Activated T-helper 2 cell treated with anti-CD3 and anti-CD28 coated beads, Interferon-gamma antibody, Interleukin-2, Interleukin-4, amounts not matched to agents 10 μg/mL and 5 μg/mL and 100 μg/mL, durations not matched to agents 14 hours and 24 hours and 36 hours (primary cell): ENCODE measurements around the gene TMEM53. TPM values are rescaled to one million over a fixed set of nuclear protein-coding genes. Genes with fewer than 3 reads are reported as not detected.

Source experiments
- DNase-seq: peaks from one replicate; pipeline ENCODE4 v3.0.0; 2021; ENCODE audit warnings: low spot score
- H3K27ac Mint-ChIP-seq: one replicate; pipeline ENCODE4 v1.8.0; 2021; ENCODE audit warnings: mixed read lengths
- H3K27me3 Mint-ChIP-seq: one replicate; pipeline ENCODE4 v1.8.0; 2021; ENCODE audit warnings: low read depth, mixed read lengths
- H3K36me3 Mint-ChIP-seq: one replicate; pipeline ENCODE4 v1.8.0; 2021; ENCODE audit warnings: low read depth, mixed read lengths
- H3K4me1 Mint-ChIP-seq: one replicate; pipeline ENCODE4 v1.8.0; 2021; ENCODE audit warnings: low read depth, mixed read lengths
- H3K4me3 Mint-ChIP-seq: one replicate; pipeline ENCODE4 v1.8.0; 2021; ENCODE audit warnings: low read depth, mild to moderate bottlenecking, moderate library complexity, mixed read lengths
- H3K9me3 Mint-ChIP-seq: one replicate; pipeline ENCODE4 v1.8.0; 2021; ENCODE audit warnings: mixed read lengths
- intact Hi-C: fragments of 100-400 bp; cut with micrococcal nuclease; formaldehyde crosslinking; loops from one replicate; pipeline ENCODE4 v1.15.1; 2023
- total RNA-seq: library from RNA; stranded (reverse); gene quantifications from 2 replicates; pipeline ENCODE4 v1.2.3, GENCODE V29; 2022

The TMEM53 gene
- total RNA-seq, 1 donor from 2014 or later: 6.7 TPM

- Mint-ChIP-seq H3K4me1 (peaks cover 16% of the 10 kb centered on the region), H3K27ac (no peak overlapping the region), H3K36me3 (no peaks in the 10 kb centered on the region), H3K9me3 (no peaks in the 10 kb centered on the region), H3K27me3 (no peaks in the 10 kb centered on the region), H3K4me3 (no peak overlapping the region)
- DNase-seq: no peak
- intact Hi-C loops: no loop called here
These were observed 12.2 kb downstream of the TMEM53 start for GRCh38 chr1:44661781-44662682.

DNA sequence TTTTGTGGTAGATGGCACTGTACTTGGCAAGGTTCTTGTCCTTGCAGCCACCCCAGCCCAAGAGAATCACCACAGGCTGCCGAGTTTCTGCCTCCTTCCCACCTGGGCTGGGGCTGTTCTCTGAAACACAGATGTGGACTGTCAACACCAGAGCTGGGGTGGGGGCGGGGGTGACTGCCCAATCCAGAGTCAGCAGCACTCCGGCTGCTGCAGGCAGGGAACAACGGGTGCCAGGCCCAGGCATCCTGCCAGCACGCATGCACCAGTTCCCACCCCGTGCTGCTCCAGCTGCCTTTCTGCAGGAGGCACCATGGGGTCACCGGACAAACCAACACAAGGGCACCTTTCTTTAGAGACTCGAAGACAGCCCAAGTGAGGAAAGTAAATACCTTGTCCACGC is 14.1 kb downstream of the TMEM53 start:
- no peak overlapping the region for H3K4me3 Mint-ChIP-seq
- intact Hi-C loops: no loop called here
- H3K36me3 Mint-ChIP-seq: no peaks in the 10 kb centered on the region
- no peaks in the 10 kb centered on the region for H3K27me3 Mint-ChIP-seq
- peaks cover 8% of the 10 kb centered on the region for H3K4me1 Mint-ChIP-seq
- no peaks in the 10 kb centered on the region for H3K9me3 Mint-ChIP-seq
- H3K27ac Mint-ChIP-seq: no peak overlapping the region
- DNase-seq: no peak

DNA sequence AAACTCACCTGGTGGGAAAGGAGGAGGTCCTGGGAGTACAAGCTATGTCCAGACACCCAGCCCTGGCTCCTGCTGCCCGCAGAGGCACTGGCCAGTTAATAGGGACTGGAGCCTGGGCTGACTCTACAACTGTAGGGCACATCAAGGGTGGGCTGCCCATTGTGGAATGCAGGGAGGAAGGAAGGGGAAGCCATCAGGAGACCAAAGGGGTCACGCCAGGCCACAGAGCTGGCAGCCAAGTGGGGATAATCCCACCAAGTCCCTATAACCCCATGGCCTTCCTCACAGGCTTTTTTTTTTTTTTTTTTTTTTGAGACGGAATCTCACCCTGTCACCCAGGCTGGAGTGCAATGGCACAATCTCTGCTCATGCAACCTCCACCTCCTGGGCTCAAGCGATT is 14.7 kb downstream of the TMEM53 start:
- no peak overlapping the region for H3K4me3 Mint-ChIP-seq
- no peaks in the 10 kb centered on the region for H3K36me3 Mint-ChIP-seq
- DNase-seq: no peak
- H3K27ac Mint-ChIP-seq: no peak overlapping the region
- H3K27me3 Mint-ChIP-seq: no peaks in the 10 kb centered on the region
- H3K9me3 Mint-ChIP-seq: no peaks in the 10 kb centered on the region
- peaks cover 2% of the 10 kb centered on the region for H3K4me1 Mint-ChIP-seq
- intact Hi-C loops: no loop called here

- no peaks in the 10 kb centered on the region for H3K4me1 Mint-ChIP-seq
- no peak overlapping the region for H3K4me3 Mint-ChIP-seq
- no peaks in the 10 kb centered on the region for H3K9me3 Mint-ChIP-seq
- no peaks in the 10 kb centered on the region for H3K27me3 Mint-ChIP-seq
- DNase-seq: no peak
- no peak overlapping the region for H3K27ac Mint-ChIP-seq
- intact Hi-C loops: no loop called here
- H3K36me3 Mint-ChIP-seq: peaks cover 8% of the 10 kb centered on the region
These were observed 18.7 kb downstream of the TMEM53 start for GRCh38 chr1:44655609-44656008.

DNA sequence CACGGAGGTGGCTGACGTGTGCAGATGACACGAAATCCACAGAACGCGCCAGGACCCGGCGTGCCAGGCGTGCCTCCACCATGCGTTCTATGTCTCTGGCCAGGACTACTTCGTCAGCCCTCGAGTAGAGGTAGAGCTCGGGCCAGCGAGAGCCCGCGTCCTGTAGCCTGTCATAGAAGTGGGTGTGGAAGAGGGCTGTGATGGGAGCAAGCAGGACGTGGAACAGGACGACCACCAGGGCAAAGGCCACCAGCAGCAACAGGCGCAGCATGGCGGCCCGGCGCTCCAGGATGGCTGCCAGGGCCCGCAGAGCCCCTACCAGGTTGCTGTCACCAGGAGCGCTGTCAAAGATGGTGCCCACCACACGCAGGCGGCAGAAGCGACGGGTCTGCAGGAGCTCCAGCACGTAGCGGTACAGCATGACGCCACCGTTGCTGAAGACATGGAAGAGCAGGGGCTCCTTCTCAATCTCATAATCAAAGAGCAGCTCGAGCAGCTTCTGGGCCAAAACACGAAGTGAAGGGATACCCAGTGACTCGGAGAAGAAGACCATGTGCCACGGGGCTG is 19.6 kb downstream of the TMEM53 start:
- Mint-ChIP-seq H3K4me3 (no peak overlapping the region), H3K27me3 (no peaks in the 10 kb centered on the region), H3K9me3 (no peaks in the 10 kb centered on the region), H3K36me3 (peaks cover 13% of the 10 kb centered on the region), H3K4me1 (no peaks in the 10 kb centered on the region), H3K27ac (no peak overlapping the region)
- no peak for DNase-seq
- intact Hi-C loops: no loop called here

- no peak overlapping the region for H3K4me3 Mint-ChIP-seq
- H3K36me3 Mint-ChIP-seq: peaks cover 25% of the 10 kb centered on the region
- DNase-seq: no peak
- no peaks in the 10 kb centered on the region for H3K9me3 Mint-ChIP-seq
- intact Hi-C loops: loop anchor here (2.0 kb wide), 1 partner anchor 81 kb away; no protein-coding TSS in a partner anchor
- H3K27ac Mint-ChIP-seq: no peak overlapping the region
- no peaks in the 10 kb centered on the region for H3K4me1 Mint-ChIP-seq
- no peaks in the 10 kb centered on the region for H3K27me3 Mint-ChIP-seq
These were observed 20.9 kb downstream of the TMEM53 start for GRCh38 chr1:44653107-44653964.

DNA sequence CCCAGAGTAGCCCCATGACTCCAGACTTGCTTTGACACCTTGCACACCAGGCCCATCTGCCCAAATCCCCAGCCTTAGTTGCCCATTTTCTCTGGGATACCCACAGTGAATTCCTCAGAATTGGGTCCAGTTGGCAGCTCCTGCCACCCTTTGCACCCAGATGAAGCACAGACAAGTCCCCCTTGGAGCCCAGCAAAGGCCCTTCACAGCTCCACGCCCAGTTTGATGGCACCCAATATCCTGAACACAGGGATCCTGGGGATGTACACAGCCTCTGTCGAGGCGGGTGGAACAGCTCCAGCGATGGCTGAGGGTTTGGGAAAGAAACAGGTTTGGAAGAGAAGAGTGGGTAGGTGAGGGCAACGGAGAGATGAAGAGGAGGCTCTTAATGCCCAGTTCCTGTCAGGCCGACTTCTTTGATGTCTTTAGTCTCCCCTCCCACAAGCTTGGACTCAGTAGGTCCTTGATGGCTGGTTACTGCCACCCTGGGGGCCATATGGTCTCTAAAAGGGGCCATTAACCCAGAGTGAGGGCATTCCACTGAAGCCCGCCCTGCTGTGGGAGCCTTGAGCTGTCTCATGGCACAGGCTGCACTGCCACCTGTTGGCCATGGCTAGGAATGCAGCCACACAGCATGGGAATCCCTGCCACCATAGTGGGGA is 21.7 kb downstream of the TMEM53 start:
- H3K4me1 Mint-ChIP-seq: no peaks in the 10 kb centered on the region
- intact Hi-C loops: loop anchor here (2.0 kb wide), 1 partner anchor 80 kb away; no protein-coding TSS in a partner anchor
- DNase-seq: peak; percentile 61
- H3K36me3 Mint-ChIP-seq: peaks cover 26% of the 10 kb centered on the region
- H3K27ac Mint-ChIP-seq: peak overlapping the region; percentile 24
- no peaks in the 10 kb centered on the region for H3K27me3 Mint-ChIP-seq
- H3K9me3 Mint-ChIP-seq: no peaks in the 10 kb centered on the region
- no peak overlapping the region for H3K4me3 Mint-ChIP-seq

DNA sequence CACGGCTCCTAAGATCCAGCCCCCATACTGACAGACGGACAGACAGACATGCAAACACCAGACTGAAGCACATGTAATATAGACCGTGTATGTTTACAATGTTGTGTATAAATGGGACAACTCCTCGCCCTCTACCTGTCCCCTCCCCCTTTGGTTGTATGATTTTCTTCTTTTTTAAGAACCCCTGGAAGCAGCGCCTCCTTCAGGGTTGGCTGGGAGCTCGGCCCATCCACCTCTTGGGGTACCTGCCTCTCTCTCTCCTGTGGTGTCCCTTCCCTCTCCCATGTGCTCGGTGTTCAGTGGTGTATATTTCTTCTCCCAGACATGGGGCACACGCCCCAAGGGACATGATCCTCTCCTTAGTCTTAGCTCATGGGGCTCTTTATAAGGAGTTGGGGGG is 23.2 kb downstream of the TMEM53 start:
- Mint-ChIP-seq H3K4me3 (no peak overlapping the region), H3K9me3 (no peaks in the 10 kb centered on the region), H3K27me3 (no peaks in the 10 kb centered on the region), H3K4me1 (no peaks in the 10 kb centered on the region), H3K36me3 (peaks cover 30% of the 10 kb centered on the region), H3K27ac (no peak overlapping the region)
- intact Hi-C loops: no loop called here
- DNase-seq: no peak

GRCh38 chr1:44650159-44650831 is 24.0 kb downstream of the TMEM53 start:
- Mint-ChIP-seq H3K9me3 (no peaks in the 10 kb centered on the region), H3K36me3 (peaks cover 31% of the 10 kb centered on the region), H3K27me3 (no peaks in the 10 kb centered on the region), H3K4me1 (no peaks in the 10 kb centered on the region), H3K27ac (no peak overlapping the region), H3K4me3 (no peak overlapping the region)
- no peak for DNase-seq
- intact Hi-C loops: no loop called here

DNA sequence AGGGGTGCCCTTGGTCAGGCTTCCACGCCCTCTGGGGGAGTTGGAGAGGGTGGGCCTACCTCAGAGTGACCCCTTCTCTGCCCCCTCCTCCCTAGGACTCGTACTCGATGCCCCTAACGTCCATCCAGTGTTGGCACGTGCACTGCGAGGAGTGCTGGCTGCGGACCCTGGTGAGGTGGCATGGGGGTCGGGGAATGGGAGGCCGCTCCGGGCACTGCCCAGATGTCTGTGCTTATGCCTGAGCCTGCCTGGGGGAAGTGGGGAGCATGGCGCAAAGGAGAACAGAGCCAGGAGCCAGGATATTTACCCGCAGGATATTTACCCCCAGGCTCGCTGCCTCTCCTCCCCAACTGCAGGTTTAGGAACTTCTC is 24.5 kb downstream of the TMEM53 start:
- H3K27ac Mint-ChIP-seq: no peak overlapping the region
- no peaks in the 10 kb centered on the region for H3K9me3 Mint-ChIP-seq
- H3K27me3 Mint-ChIP-seq: no peaks in the 10 kb centered on the region
- intact Hi-C loops: no loop called here
- peaks cover 35% of the 10 kb centered on the region for H3K36me3 Mint-ChIP-seq
- no peaks in the 10 kb centered on the region for H3K4me1 Mint-ChIP-seq
- no peak for DNase-seq
- no peak overlapping the region for H3K4me3 Mint-ChIP-seq

DNA sequence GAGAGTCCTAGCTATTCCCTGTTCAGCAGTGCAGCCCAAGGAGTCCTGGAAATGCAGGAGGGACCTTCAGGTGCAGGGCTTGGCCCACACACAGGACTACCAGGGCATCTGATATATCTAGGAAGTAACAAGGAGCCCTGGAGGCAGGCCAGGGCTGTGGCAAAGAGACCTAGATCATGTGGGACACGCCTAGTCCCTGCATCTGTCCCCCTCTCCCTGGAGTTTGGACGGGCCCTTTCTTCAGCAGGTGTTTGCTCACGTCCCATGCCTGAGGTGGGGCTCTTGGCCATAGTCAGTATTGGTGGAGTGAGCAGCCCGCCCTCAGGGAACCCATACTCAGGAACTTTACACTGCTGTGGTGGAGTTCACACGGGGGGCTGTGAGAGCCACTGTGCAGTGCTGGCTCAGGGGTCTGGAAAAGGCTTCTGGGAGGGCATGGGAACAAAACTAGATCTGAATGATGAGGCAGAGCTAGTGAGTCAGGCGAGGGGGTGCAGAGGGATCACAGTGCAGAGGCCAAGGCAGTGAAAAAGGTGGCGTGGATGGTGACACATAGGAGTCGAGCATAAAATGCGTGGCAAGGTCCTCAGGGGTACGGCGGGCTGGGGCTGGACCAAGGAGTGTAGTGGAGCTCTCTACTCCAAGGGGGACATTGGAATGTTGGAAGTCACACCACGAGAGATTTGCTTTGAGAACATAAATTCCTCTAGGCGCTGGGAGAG is 25.6 kb downstream of the TMEM53 start:
- Mint-ChIP-seq H3K27me3 (no peaks in the 10 kb centered on the region), H3K4me3 (no peak overlapping the region), H3K9me3 (no peaks in the 10 kb centered on the region), H3K27ac (no peak overlapping the region), H3K4me1 (no peaks in the 10 kb centered on the region), H3K36me3 (peaks cover 45% of the 10 kb centered on the region)
- intact Hi-C loops: no loop called here
- DNase-seq: no peak
